ENCODE measurements around the gene DPP4.

The DPP4 gene

DNA sequence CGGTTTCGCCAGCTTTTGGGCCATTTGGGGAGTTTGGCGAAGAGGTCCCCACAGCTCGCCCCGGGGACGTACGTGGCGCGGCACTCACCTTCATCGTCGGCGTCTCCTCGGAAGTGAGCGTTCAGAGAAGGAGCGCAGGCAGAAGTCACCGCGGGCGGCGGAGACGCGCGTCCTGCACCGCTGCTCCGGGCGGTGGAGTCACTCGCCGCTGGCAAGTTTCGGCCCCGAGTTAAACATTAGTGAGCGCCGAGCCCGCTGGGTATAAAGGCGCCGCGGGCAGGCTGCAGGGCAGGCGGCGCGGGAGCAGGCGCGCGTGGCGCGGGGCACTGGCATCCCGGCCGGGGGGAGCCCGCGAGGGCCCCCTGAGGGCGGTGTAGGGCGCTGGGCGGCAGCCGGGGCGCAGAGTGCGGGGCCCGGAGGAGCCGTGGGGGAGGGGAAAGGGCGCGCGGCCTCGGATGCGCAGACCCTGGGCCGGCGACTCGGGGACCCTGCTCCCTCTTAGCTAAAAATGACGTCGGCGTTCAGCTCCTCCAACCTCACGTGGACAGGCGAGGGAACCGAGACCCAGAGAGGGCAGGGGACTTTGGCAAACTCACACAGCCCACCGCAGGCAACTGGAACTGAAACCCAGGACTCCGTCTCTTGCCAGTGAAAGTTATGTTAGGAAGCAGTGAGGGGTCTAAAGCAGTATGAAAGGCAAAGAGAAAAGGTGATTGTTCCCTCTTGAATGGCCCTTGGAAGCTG is at the start of gene DPP4:
Gene DPP4, minus strand, starts transcription at position 328 of the 744 bp plus-strand sequence. Its CDS starts 234 bp downstream, at position 94.
- peak; percentile 5 for DNase-seq

GRCh38 chr2:162118166-162119031 is 44.4 kb upstream of the DPP4 start:
- no peak for DNase-seq

- DNase-seq = no peak
Measured at GRCh38 chr2:162116352-162116751, 42.3 kb upstream of the DPP4 start.

DNA sequence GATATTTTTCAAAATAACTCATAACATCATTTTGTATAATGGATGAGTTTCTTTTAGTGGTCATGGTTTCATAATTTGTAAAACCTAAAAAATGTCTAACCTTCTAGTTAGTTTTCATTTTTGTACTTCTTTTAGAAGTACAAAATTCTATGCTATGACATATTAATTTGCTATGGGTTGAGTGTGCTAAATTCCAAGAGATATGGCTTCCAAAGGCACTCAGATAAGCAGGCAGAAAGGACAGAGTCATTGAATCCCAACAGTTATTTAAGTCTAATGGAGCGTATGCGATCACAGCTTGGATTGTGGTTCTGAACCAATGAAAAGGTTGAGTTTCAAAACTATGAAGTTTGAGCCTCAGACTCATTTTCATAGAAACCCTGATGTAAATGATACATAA is 41.1 kb upstream of the DPP4 start:
- DNase-seq = no peak

GRCh38 chr2:162114271-162114670 is 40.3 kb upstream of the DPP4 start:
- DNase-seq = no peak

DNA sequence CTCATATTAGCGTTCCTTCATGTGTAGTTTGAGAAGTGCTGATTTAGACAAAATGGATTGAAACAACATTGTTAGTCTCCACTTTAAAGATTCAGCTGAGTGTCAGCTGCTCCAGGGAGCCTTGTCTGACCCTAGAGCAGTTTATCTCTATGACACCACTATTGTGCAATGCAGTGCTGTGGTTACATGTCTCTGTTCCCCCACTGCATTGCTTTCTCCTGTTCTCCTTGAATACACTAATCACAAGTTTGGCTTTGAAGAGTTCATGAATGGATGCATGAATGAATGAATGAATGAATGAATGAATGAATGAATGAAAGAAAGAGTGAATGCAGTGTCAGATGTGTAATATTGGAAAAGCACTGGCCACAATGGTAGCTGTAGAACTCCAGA is 39.8 kb upstream of the DPP4 start:
- no peak for DNase-seq

DNA sequence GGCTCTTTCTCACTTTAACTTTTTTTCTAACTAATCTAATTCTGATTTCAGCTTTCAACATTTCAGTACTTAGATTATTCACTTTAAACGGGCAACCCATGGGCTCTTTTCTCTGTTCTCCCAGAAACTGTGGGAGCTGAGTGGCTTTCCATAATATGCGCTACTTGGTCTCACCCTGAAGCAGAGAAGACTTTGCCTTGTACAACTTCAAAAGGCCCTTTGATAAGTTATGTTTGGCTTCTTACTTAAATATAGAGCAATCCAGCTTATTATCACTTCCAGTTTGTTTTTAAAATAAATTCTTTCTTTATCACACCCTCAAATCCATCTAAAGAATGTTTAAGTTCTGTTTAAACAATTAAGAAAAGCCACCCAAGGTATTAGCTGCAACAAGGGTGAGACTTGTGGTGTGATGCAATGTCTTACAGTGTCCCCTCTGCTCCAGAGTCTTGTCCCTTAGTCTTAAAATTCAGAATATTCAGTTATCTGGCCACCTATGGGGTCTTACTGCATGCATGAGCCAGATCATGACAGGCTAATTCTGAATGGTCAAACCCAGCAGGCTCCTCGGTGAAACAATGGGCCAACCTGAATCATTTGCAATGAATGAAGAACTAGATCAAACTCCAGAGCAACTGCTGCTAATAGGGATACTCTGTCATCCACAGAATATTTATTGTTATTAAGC is 39.2 kb upstream of the DPP4 start:
- no peak for DNase-seq

GRCh38 chr2:162111958-162112850 is 38.2 kb upstream of the DPP4 start:
- no peak for DNase-seq

- no peak for DNase-seq
Measured at GRCh38 chr2:162107361-162107901, 33.4 kb upstream of the DPP4 start.

DNA sequence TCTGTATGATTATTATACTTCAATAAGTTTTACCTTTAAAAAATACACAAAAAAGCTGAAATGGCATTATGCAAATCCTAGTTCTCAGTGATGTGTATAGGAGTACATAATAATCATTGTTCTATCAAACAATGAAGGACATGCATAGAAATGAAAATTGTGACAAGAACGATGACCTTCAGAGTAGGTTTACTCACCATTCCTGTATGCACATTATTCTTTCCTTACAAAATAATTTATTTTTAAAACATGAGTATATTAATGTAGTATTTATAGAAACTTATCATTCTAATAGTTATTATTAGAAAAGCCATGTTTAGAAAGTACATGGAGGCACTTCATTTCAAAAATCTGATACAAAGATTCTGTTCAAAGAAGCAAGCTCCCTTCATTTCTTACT is 32.7 kb upstream of the DPP4 start:
- DNase-seq = no peak

- no peak for DNase-seq
Measured at GRCh38 chr2:162106146-162106551, 32.1 kb upstream of the DPP4 start.

DNA sequence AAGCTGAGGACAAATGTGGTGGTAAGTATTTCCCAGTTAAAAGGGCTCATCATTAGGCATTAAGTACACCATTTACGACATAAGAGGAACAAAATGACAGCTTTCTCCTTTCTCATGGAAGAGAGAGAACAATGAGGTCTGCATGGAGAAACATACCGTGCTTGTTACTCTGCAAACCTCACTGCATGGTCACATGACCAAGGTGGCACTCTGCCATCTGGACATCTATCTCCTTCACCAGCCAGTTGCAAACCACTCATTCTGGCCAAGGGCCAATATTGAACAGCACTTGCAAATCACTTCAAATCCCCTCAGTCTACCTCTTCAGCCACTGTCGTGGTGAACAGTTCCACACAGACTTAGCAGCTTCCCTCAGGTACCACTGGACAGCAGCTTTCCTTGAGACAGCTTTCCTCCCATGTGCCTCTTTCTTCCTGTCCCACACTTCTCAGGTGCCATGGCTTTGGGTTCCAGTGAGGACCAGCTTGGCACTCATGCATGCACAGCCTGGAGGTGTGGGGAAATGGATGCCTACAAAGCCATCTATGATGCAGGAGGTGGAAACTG is 29.5 kb upstream of the DPP4 start:
- DNase-seq = peak; percentile 47

- DNase-seq = no peak
Measured at GRCh38 chr2:162100579-162100978, 26.6 kb upstream of the DPP4 start.

DNA sequence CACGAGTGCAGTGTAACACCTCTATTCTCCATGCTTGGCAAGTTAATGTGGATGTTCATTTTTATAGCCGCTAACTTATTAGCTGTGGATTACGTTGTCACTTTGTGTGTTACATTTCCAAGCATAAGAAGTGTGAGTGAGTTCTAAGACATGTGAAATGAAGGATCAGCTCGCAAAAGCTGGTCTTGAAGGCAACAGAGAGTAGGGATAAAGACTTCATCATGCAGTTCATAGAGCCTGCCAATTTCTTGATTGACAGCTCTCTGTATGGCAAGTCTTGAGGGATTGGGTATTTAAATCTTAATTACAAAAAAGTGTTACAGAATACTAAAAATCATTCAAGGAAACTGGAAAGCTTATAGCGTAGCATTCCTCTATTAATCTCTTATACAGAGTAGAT is 25.8 kb upstream of the DPP4 start:
- no peak for DNase-seq

DNA sequence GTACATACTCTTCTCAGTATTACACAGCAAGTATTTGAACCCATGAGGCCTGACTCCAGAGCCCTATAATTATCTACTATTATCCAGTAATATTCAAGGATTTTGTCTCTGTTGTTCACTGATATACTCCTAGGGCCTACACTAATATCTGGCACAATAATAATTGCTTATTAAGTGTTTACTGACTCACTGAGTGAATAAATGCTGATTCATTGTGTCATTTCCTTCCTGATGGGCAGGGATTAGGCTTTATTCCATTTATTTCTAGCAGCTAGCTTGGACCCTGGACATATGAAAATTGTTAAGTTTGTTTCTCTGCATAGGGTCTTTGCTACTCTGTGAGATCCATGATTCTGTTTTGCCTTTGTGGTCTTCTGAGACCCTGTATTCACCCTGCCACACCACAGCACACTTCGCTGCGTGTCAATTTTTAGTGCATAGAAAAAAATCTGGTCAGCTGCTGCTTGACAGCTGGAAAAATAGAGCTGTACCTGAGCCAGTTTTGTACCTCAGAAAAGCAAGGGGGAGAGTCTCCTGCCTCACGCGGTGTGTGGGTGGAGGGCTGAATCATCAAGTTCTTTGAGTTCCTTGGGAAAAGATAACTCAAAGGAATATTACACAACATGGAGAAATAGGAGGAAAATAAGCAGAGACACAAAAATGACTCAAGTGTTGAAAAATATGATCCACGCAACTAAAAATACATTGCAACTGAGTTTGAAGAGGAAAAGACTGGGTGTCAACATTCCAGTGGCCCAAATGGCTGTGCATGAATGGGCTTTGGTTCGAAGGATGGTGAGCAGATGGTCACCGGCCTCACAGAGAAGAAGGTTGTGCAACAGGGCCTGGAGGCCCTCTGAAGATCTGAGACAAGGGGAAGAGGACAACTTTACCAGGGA is 18.9 kb upstream of the DPP4 start:
- no peak for DNase-seq

GRCh38 chr2:162092008-162092390 is 18.0 kb upstream of the DPP4 start:
- no peak for DNase-seq

- DNase-seq = no peak
Measured at GRCh38 chr2:162091325-162092007, 17.5 kb upstream of the DPP4 start.

DNA sequence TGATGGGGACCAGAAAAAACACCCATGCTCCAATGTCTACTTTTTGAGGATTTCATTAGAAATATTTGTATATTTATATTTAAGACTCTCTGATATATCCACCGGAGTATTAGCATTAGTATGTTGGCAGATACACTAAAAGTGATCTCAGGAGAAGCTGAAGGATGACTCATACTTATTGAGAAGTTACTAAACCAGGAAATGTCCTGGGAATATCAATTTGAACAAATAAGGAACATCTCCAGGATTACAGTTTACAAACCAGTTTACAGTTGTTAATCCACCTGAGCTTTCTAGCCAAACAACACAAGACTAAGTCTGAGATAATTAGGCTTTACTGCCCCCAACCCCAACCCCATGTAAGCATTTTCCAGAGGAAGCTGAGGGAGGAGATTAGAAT is 16.1 kb upstream of the DPP4 start:
- DNase-seq = no peak

DNA sequence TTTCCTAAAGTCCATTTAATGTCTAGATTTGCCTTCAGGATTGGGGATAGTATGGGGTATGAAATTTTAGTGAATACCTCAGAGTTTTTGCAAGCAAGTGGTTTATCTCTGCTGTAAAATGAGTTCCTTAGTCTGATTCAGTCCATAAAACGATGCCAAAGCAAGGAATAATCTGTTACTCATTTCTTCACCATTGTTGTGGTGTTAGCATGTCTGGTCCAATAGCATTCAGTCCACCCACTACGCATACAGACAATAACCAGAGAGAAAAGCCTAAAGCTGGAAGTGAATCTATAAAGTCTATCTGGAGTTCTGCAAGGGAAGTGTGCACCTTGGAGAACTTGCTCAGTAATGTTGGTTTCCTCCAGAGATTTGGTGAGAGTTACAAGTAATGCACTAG is 12.9 kb upstream of the DPP4 start:
- no peak for DNase-seq
